HG03108 (cell line): ENCODE results near the gene ATP5F1C.
"Not testable (repeated sequence)": the region's sequence is repeated elsewhere in the genome, so short reads cannot be mapped to it uniquely, and the experiment has no call there.

Experiments
- ATAC-seq: cut with Tn5 transposase; IDR thresholded peaks from one replicate; pipeline ENCODE4 v1.9.1; 2021; ENCODE audit warnings: moderate library complexity; ENCODE audit not compliant: unreplicated experiment

The ATP5F1C gene

DNA sequence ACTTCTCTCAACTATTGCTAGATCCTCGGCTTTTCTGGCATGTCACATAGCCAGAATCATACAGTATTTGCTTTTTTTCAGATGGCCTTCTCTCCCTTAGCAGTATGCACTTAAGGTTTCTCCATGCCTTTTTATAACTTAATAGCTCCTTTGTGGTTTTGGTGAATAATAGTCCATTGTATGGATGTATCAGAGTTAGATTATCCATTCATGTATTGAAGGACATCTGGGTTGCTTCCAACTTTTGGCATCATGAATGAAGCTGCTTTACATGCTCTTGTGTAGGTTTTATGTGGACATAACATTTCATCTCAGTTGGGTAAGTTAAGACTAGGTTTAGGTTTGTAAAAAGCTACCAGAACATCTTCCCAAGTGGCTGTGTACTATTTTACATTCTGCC is 4.6 kb downstream of the ATP5F1C start:
- ATAC-seq, result no peak

DNA sequence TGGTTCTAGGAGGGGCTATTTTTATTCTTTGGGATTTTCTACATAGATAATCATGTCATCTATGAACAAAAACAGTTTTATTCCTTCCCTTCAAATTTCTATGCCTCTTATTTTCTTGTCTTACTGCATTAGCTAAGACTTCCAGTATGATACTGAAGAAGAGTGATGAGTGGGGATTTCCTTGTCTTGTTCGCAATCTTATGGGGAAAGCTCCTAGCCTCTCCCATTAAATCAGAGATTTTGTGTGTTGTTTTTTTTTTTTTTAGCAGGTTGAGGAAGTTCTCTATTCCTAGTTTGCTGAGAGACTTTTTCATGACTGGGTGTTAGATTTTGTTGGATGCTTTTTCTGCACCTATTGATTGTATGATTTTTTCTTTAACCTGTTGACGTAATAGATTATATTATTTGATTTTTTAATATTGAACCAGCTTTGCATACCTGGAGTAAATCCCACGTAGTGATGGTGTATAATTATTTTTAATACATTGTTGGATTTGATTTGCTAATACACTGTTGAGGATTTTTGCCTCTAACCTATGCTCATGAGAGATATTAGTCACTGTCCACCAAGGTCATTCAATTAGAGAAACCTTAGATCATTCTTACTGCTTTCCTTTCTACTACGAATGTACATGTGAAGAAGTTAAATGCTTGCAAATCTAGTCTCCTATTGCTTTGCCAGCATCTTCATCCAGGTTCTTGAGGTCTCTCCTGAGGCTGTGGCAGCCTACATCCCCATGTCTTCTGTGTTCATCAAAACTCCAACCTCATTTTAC is 6.5 kb downstream of the ATP5F1C start:
- no peak for ATAC-seq

DNA sequence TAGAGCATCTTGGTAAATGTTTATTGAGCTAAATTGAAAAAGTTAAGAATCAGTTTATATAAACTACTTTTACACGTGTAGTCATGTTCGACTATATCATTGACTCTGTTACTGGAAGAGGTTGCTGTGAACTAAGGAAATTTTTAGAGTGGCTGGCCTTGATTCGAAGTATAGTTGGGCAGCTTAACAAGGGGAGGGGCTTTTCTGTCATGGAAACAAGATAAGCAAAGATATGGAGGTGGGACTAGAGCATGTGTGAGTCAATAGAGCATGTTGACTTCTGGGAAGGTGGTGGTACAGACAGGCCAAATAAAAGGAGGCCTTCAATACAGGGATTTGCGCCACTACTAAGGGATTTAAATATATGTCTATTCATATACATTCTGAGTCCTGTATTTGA is 7.6 kb downstream of the ATP5F1C start:
- ATAC-seq, result no peak

DNA sequence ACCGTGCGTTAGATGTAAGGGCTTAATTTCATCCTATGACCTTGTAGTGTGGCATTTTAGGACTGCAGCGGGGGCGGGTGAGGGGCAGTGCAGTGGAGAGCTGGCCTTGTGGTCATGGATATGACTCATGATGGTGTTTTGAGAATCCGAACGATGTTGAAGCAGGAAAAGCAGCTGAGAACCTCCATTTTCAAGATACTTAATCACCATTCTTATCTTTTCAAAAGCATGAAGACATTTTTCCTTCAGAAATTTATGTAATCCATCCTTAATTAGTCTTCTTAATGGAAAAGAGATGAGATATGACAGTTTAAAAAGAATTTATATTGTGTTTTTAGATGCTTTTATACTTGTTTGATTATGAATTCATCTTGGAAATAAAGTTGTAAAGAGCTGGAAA is 9.6 kb downstream of the ATP5F1C start:
- ATAC-seq, result no peak

DNA sequence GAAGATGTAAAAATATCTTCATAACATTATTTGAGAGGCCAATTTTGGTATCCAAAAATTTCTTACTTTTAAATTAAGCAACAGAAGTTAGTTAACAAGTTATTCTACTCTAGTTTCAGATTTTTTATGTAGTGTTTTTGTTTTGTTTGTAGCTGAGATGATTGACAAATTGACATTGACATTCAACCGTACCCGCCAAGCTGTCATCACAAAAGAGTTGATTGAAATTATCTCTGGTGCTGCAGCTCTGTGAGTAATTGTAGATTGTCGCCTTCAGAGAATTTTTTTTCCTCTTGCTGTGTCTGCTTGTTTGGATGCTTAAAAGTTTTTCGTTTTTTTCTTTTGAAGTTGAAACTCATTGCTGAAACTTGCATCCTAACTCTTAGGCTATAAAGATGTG is 14.6 kb downstream of the ATP5F1C start:
- ATAC-seq, result no peak

DNA sequence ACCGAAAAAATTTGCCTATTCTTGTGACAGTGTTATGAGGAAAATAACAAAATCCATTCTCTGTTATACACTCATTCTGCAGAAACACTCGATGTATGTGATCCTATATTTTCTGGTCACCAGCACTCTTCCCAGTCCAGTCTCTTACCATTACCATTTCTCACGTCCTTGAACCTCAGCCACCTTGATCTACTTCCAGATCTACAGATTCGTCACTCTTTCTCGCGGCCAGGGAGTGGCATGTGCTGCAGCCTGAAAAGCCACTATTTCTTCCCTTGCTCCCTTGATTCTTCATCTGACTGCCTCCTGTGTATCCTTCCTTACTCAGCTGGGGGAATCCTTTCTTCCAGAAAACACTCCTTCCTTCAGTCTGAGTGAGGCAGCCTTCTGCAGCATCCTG is 16.2 kb downstream of the ATP5F1C start:
- no peak for ATAC-seq

DNA sequence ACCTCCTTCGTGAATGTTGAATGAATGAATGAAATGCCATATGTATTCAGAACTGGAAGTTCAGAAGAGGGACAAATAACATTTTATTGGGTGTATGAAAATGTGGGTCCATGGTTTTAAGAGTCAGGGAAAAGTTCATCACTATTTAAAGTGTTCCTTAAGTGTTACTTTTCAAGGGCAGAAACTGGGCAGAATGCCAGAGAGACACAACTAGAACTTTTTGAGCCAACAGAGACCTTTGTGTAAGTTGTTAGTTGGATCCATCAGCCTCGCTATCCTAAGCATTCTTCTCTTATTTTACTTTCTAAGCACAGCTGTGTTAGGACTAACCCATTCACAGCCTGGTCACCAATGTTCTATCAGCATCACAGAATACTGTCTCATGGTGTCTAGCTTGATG is 16.8 kb downstream of the ATP5F1C start:
- no peak for ATAC-seq

DNA sequence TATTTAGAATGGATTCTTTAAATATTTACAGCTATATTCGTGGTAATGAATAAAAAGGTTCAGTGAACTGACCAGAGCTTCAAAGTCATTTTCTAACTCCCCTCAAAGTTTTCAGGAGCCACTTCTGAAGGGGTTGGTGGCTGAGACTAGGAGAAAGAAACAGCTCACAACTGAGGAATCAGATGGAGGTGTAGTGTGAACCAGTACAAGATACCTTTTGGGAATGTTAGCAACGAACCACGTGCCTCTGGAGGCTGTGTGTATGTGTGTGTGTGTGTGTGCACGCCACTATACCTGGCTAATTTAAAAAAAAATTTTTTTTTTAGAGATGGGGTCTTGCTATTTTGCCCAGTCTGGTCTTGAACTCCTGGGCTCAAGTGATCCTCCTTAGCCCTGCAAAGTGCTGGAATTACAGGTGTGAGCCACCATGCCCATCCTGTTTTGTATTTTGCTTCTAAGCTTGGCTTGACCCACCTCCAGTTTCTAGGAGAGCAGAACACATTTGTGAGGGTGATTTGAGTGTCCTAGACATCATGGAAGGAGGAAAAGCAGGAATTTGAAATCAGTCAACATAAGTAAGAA is 20.8 kb downstream of the ATP5F1C start:
- ATAC-seq, result no peak

DNA sequence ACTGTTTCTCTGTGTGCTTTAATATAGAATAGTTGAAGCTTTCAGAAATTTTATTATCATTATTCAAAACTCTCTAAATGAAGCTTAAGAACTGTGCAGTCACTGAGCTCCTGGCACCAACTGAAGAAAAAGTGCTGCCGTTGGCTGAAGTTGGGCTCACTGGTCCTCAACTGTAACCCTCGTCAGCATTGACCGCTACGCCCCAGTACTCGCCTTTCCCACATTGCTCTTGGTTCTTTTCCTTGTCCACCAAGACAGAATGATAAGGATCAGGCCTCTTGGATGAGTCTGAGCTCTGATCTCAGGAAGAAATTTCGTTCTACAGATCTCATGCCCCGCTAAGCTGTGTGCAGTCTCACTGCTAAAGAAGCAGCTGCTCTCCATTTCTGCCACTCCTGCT is 22.5 kb downstream of the ATP5F1C start:
- no peak for ATAC-seq

DNA sequence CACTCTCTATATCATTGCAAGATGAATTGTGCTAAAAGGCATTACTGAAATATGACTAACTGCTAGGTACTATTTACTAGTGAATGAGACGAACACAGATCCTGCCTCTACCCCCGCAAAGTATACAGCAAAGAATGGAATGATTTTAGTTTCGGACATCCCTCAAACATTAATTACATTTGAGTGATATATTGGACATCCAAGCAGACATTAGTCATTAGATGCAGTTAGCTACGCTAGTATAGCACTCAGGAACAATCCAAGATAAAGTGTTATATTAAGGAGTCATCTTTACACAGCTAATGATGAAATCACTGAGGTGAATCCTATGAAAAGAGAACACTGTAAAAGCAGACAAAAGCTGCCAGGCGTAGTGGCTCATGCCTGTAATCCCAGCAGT is 23.0 kb downstream of the ATP5F1C start:
- ATAC-seq, result no peak

DNA sequence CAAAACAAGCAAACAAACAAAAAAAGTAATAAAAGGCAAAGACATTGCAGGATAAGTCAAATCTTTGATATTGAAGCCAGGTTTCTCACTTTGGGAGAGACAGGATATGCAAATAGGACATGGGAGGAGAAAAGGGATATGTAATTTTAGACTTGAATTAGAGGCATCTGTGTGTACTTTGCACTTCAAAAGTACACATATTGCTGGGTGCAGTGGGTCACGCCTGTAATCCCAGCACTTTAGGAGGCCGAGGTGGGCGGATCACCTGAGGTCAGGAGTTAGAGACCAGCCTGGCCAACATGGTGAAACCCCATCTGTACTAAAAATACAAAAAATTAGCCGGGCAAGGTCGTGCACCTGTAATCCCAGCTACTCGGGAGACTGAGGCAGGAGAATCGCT is 23.8 kb downstream of the ATP5F1C start:
- not testable (repeated sequence) for ATAC-seq

DNA sequence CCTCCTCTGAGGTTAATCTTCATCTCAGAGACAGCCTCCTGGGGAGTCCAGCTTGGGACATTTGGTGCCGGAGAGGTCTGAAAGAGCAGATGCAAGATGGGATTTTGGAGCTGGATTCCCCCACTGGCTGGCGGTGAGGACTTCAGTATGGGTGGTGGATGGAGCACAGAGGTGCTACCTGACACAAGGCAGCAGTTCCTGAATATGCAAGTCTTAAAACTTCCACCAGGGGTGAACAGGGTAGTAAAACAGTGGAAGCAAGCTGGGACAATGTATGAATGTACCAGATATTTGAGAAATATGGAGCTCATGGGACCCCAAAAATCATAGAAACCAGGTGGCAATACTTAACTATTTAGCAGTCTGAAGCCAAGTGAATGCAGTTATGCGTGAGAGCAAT is 25.5 kb downstream of the ATP5F1C start:
- no peak for ATAC-seq

DNA sequence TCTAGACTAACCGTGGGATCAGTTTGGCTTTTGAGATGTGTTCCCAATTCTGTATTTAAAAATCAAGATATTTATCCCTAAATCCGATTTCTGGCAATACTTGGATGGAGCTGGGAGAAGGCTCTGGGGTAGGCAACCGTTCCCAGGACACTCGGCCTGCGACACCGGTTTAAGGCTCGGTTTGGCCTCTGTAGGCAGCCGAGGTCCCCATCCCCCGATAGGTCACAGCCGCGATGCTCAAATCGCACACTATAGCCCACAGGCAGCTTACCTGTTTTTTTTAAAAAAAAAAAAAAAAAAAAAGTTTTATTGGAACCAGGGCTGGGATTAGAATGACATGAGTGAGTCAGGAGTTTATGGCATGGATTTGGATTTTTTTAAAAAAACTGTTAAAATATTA is 29.6 kb downstream of the ATP5F1C start:
- ATAC-seq, result no peak

DNA sequence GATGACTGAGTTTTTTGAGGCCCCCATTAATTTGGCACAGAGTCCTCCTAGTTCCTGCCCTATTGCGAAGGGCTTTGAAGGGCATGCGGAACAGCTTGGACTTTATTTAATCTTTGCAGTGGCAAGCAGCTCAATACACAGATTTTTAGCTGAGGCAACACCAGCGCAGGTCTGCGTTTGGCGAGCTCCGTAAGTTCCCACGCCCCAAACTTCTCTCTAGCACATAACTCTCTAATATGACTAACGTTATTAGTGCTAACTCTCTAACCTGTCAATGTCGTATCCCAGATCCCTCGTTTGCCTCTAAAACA is 30.0 kb downstream of the ATP5F1C start:
- no peak for ATAC-seq

DNA sequence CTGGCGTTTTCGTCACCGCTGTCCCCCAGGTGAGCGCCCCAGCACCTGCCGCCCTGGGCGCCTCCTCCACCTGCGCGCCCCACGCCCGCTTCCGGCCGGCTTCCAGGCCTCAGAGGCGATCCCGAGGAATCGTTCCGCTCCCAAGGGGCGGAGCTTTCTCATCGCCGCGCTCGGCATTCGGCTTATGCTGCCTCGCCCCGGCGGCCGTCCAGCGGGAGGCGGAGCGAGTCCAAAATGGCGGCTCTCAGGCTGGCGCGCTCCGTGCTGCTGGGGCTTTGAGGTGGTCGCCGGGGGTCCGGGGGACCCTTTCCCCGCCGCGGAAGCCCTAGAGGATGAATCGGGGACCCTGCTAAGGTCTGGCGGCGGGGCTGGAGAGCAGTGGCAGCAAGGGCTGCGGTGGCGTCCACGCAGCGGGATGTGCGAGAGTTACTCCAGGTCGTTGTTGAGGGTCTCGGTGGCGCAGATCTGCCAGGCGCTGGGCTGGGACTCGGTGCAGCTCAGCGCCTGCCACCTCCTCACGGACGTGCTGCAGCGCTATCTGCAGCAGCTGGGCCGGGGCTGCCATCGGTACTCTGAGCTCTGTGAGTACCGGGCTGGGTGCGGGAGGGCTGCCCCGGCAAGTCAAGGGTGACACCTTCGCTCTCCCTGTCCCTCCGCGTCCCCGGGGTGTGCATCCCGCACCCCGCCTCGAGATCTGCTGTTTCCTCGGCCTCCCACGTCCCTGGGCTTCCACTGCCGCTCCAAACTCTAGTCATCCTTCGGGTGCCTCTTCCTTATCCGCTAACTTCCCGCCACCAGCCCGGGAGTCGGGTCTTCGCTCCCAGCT is 30.5 kb downstream of the ATP5F1C start, which contains the start of gene TAF3:
TAF3 (plus strand) TSS at position 211 of the 826 bp plus-strand sequence; CDS start at position 416, 205 bp downstream.
- ATAC-seq, result peak; percentile 82

DNA sequence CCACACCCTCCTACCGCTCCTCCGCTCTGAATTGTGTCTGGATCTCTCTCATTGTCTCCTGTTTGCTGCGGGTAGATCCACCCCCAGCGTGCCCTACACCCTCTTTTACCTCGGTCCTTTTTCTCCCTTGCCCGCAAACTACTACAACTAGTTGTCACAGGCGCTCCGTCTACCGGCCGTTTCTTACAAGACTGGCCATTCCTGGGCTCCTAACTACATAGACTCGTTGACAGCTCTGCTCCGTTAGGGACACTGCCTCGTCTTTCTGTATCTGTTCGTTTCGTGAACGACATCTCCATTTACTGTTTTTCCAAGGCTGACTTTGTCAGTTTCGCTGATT is 31.1 kb downstream of the ATP5F1C start:
- ATAC-seq, result peak; percentile 52

DNA sequence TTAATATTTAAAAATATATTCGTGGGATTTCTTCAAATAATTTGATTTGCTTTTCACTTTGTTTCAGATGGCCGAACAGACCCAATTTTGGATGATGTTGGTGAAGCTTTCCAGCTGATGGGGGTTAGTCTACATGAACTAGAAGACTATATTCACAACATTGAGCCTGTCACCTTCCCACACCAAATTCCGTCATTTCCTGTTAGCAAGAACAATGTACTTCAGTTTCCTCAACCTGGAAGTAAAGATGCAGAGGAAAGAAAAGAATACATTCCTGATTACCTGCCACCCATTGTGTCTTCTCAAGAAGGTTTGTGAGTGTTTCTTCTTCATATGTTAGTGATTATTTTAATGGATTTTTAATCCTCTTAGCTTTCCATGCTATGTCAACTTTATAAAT is 36.3 kb downstream of the ATP5F1C start:
- ATAC-seq, result no peak

DNA sequence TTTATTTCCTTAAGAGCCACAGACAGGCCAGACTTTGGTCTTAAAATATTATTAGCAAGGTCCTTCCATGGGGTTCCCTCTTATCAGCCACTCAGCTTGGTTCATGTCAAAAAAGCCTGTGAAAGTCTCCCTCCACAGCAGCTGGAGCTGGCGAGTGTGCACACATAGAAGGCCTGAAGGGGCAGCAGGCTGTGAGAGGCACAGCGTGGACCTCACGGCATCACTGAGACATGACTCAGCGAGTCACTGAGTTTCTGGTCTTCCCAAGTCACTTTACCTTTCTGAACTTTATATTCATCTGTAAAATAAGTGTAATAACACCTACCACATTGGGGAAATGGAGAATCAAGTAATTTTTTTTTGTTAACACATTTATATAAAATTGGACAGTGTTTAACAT is 39.0 kb downstream of the ATP5F1C start:
- no peak for ATAC-seq

DNA sequence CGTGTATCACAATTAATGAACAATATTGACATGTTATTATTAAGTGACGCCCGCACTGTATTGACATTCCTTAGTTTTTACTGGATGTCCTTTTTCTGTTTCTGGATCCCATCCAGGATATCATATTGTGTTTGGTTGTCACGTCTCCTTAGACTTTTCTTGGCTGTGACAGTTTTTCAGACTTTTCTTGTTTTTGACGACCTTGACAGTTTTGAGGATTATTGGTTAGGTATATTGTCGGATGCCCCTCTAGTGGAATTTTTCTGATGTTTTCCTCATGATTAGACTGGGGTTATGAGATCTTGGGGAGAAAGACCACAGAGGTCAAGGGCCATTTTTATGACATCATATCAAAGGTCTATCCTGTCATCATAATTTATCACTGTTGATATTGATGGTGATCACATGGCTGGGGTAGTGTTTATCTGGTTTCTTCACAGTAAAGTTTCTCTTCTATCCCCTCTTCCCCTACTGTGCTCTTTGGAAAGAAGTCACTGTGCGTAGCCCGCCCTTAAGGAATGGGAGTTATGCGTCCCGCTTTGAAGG is 41.4 kb downstream of the ATP5F1C start:
- no peak for ATAC-seq

DNA sequence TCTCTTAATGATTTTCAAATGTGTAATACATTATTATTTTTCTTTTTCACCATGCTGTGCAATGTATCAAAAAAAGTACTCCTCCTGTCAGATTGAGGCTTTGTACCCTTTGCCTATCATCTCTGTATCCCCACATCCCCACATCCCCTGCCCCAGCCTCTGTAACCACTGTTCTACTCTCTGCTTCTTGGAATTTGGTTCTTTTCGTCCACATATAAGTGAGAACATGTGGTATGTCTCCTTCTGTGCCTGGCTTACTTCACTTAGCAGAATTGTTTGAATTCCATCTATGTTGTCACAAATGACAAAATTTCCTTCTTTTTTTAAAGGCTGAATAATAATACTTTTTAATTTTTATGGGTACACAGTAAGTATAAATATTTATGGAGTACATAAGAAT is 44.1 kb downstream of the ATP5F1C start:
- no peak for ATAC-seq

DNA sequence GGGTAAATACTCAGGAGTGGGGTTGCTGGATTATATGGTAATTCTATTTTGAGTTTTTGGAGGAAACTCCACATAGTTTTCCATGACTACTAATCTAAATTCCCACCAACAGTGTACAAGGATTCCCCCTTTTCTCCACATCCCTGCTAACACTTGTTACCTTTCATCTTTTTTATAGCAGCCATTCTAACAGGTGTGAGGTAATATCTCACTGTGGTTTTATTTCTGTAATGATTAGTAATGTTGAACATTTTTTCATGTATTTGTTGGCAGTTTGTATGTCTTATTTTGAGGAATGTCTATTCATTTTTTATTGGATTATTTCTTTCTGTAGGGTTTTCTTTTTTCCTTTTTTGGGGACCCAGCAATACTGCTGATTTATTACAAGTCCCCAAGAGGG is 45.2 kb downstream of the ATP5F1C start:
- ATAC-seq, result no peak

DNA sequence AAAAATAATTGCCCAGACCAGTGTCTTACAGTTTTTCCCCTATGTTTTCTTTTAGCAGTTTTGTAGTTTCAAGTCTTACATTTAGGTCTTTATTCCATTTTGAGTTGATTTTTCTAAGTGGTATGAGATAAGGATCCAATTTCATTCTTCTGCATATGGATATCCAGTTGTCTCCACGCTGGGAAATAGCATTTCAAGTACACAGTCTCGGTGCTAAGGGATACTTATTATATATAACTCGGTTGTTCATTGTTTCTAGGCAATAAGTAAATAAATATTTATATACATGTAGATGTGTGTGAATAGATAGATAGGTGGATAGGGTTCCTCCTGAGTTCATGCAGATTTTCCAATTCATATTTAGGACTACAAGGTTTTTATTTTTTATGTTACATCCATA is 46.3 kb downstream of the ATP5F1C start:
- no peak for ATAC-seq
